Tibial nerve (tissue), 4 donors: ENCODE data around the gene PDCD4. TPM values are rescaled to one million over a fixed set of nuclear protein-coding genes. Genes with fewer than 3 reads are reported as not detected.

Source experiments
- DNase-seq, 2 donors: peaks; one replicate each; pipeline ENCODE4 v3.0.0-alpha.2; 2019; ENCODE audit warnings: low spot score in 2 of 2
- H3K27ac ChIP-seq, 4 donors: fragments of 200-600 bp; sonication (generic) in 3 of 4; one replicate each; pipeline ENCODE4 v1.5.1; 2017 to 2019; ENCODE audit warnings: mild to moderate bottlenecking in 1 of 4
- H3K27me3 ChIP-seq, 2 donors: fragments of 200-600 bp; sonication (generic) in 1 of 2; one replicate each; pipeline versions ENCODE4 v1.5.1 to v1.6.0; 2017 to 2019
- H3K36me3 ChIP-seq, 3 donors: fragments of 200-600 bp; sonication (generic); one replicate each; pipeline ENCODE4 v1.5.1; 2018 to 2019
- H3K4me1 ChIP-seq, 4 donors: fragments of 200-600 bp; sonication (generic) in 3 of 4; one replicate each; pipeline ENCODE4 v1.5.1; 2017 to 2019
- H3K4me3 ChIP-seq, 4 donors: fragments of 200-600 bp; sonication (generic) in 3 of 4; one replicate each; pipeline ENCODE4 v1.5.1; 2017 to 2019; ENCODE audit warnings: mild to moderate bottlenecking in 1 of 4, moderate library complexity in 1 of 4
- H3K9me3 ChIP-seq, 4 donors: fragments of 200-600 bp; sonication (generic) in 3 of 4; one replicate each; pipeline ENCODE4 v1.5.1; 2017 to 2019
- EP300 ChIP-seq, 2 donors: sonication (generic); formaldehyde crosslinking; IDR thresholded peaks; one replicate each; pipeline ENCODE4 v1.6.1; 2017; ENCODE audit warnings: antibody characterized with exemption in 2 of 2, mild to moderate bottlenecking in 1 of 2
- POLR2A ChIP-seq, 2 donors: fragments of 450-650 bp; IDR thresholded peaks; one replicate each; pipeline ENCODE4 v1.6.1; 2017; ENCODE audit warnings: antibody characterized with exemption in 2 of 2, mild to moderate bottlenecking in 2 of 2, moderate library complexity in 2 of 2
- WGBS, 2 donors: methylation state at CpG; one replicate each; pipeline ENCODE4 v1.1.5; 2018; 5-methylcytosine and 5-hydroxymethylcytosine counted together
- total RNA-seq, 4 donors: library from RNA; depleted of rRNA; stranded (reverse); fragments of >200 nt; gene quantifications; one replicate each; pipeline ENCODE4 v1.1.0, GENCODE V29; 2016
- TF ChIP-seq, protein P1 (sequence below), 5 experiments: fragments of 200-600 bp in 3 of 5; fragments of 450-650 bp in 2 of 5; sonication (generic) in 3 of 5; IDR thresholded peaks; one replicate each; pipeline ENCODE4 v1.5.1; 2016 to 2019; ENCODE audit warnings: antibody characterized with exemption in 5 of 5, mild to moderate bottlenecking in 3 of 5, moderate library complexity in 2 of 5

Gene PDCD4
- total RNA-seq, 4 donors from 2014 or later, result 68.6 to 109 (median 82.7) TPM

- no peak for DNase-seq
- Histone ChIP-seq H3K9me3 (no peaks in the 10 kb centered on the region), H3K36me3 (peaks cover 0 to 11% (median 0%) of the 10 kb centered on the region in 3 donors), H3K27me3 (no peaks in the 10 kb centered on the region), H3K4me1 (peaks cover 0 to 21% (median 10%) of the 10 kb centered on the region in 4 donors), H3K27ac (no peak overlapping the region), H3K4me3 (no peak overlapping the region)
- TF ChIP-seq EP300 (IDR thresholded peaks at IDR 0.05) (no peak), POLR2A (IDR thresholded peaks at IDR 0.05) (no peak)
- TF ChIP-seq, protein P1, sequence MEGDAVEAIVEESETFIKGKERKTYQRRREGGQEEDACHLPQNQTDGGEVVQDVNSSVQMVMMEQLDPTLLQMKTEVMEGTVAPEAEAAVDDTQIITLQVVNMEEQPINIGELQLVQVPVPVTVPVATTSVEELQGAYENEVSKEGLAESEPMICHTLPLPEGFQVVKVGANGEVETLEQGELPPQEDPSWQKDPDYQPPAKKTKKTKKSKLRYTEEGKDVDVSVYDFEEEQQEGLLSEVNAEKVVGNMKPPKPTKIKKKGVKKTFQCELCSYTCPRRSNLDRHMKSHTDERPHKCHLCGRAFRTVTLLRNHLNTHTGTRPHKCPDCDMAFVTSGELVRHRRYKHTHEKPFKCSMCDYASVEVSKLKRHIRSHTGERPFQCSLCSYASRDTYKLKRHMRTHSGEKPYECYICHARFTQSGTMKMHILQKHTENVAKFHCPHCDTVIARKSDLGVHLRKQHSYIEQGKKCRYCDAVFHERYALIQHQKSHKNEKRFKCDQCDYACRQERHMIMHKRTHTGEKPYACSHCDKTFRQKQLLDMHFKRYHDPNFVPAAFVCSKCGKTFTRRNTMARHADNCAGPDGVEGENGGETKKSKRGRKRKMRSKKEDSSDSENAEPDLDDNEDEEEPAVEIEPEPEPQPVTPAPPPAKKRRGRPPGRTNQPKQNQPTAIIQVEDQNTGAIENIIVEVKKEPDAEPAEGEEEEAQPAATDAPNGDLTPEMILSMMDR (IDR thresholded peaks at IDR 0.05), result no peak
- 94 to 96% methylated on average over 18 of the region's 18 CpGs for WGBS, 2 donors
Observed at GRCh38 chr10:110936757-110937156, 65.0 kb downstream of the PDCD4 start.

DNA sequence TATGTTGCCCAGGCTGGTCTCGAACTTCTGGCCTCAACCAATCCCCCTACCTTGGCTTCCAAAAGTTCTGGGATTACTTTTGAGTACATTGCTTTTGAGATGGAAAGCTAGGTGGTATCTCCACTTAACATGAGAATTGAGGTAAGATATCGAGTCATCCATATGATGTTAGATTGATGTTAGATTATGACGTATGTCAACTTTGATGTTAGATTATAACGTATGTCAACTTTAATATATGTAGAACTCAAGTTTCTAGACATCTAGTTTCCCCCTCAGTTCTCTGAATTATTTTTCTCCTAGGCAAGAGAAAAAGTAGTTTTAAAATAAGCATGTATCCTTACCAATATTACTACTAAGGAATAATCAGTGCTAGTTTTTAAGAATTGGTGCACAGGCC lies 67.7 kb downstream of the PDCD4 start:
- WGBS, 2 donors, result 97 to 98% methylated on average over 4 of the region's 4 CpGs
- Histone ChIP-seq H3K4me3 (no peak overlapping the region), H3K27me3 (no peaks in the 10 kb centered on the region), H3K9me3 (peaks cover 0 to 4% (median 2%) of the 10 kb centered on the region in 4 donors), H3K36me3 (peaks cover 0 to 25% (median 0%) of the 10 kb centered on the region in 3 donors), H3K27ac (no peak overlapping the region), H3K4me1 (peaks cover 0 to 11% (median 0%) of the 10 kb centered on the region in 4 donors)
- DNase-seq, result no peak
- TF ChIP-seq, protein P1 (IDR thresholded peaks at IDR 0.05), result no peak

- Histone ChIP-seq H3K4me1 (peaks cover 0 to 15% (median 0%) of the 10 kb centered on the region in 4 donors), H3K27ac (no peak overlapping the region), H3K4me3 (no peak overlapping the region), H3K27me3 (no peaks in the 10 kb centered on the region), H3K9me3 (peaks cover 0 to 4% (median 2%) of the 10 kb centered on the region in 4 donors), H3K36me3 (peaks cover 0 to 27% (median 0%) of the 10 kb centered on the region in 3 donors)
- 59 to 62% methylated on average over 5 of the region's 5 CpGs for WGBS, 2 donors
- TF ChIP-seq EP300 (IDR thresholded peaks at IDR 0.05) (peak in 1 of 2 donors; percentile 18), POLR2A (IDR thresholded peaks at IDR 0.05) (no peak)
- TF ChIP-seq, protein P1 (IDR thresholded peaks at IDR 0.05), result no peak
- no peak for DNase-seq
Observed at GRCh38 chr10:110944792-110945396, 73.2 kb downstream of the PDCD4 start.

DNA sequence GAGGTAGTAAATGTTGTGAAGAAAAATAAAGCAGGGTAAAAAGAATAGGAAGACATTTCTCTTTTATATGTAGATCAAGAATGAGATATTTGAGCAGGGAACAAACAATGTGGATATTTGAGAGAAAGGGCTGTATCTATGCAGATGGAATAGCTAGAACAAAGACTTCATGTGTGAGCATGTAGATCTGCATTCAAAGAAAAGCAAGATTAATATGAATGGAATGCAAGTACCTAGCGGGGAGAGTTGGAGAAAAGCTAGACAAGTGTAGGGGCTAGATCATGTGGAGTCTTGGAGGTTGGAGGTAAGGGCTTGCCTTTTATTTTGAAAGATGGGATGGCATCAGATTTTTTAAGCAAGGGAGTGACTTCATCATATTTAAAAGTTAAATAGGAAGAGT lies 74.8 kb downstream of the PDCD4 start:
- Histone ChIP-seq H3K9me3 (peaks cover 0 to 4% (median 2%) of the 10 kb centered on the region in 4 donors), H3K27ac (no peak overlapping the region), H3K4me1 (peaks cover 0 to 15% (median 0%) of the 10 kb centered on the region in 4 donors), H3K4me3 (no peak overlapping the region), H3K36me3 (peaks cover 0 to 22% (median 0%) of the 10 kb centered on the region in 3 donors), H3K27me3 (no peaks in the 10 kb centered on the region)
- WGBS, 2 donors, result 85 to 96% methylated on average over 1 of the region's 1 CpG
- no peak for DNase-seq
- TF ChIP-seq, protein P1 (IDR thresholded peaks at IDR 0.05), result no peak
- TF ChIP-seq EP300 (IDR thresholded peaks at IDR 0.05) (no peak), POLR2A (IDR thresholded peaks at IDR 0.05) (no peak)

DNA sequence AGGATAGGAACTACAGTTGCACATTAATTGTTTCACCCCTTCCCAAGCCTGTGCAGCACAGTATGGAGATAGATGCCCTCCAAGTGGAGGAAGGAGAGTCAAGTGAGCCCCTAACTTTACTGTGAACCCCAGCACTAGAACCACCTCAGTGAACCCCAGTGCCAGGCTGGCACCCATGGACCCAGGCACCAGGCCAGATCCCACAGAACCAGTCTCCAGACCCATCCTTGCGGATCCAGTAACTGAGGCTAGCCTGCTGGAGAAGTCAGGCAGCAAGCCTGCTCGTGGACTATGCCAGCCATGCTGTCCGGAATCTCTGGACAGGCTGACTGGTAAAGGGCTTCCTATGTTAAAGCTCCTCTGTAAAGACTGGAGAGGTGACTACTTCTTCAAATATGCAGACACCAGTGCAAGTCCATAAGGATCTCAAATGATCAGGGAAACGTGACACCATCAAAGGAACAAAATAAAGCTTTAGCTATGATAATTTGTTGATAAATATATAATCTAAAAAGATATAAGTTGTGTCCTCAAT lies 75.4 kb downstream of the PDCD4 start:
- Histone ChIP-seq H3K4me1 (peaks cover 0 to 15% (median 0%) of the 10 kb centered on the region in 4 donors), H3K27ac (no peak overlapping the region), H3K27me3 (no peaks in the 10 kb centered on the region), H3K9me3 (peaks cover 0 to 4% (median 2%) of the 10 kb centered on the region in 4 donors), H3K36me3 (peaks cover 0 to 26% (median 0%) of the 10 kb centered on the region in 3 donors), H3K4me3 (no peak overlapping the region)
- no peak for TF ChIP-seq EP300 (IDR thresholded peaks at IDR 0.05)
- TF ChIP-seq, protein P1 (IDR thresholded peaks at IDR 0.05), result no peak
- no peak for TF ChIP-seq POLR2A (IDR thresholded peaks at IDR 0.05)
- 71 to 74% methylated on average over 4 of the region's 4 CpGs for WGBS, 2 donors
- no peak for DNase-seq
